Measurements from ENCODE around the gene CLTRN.

DNA sequence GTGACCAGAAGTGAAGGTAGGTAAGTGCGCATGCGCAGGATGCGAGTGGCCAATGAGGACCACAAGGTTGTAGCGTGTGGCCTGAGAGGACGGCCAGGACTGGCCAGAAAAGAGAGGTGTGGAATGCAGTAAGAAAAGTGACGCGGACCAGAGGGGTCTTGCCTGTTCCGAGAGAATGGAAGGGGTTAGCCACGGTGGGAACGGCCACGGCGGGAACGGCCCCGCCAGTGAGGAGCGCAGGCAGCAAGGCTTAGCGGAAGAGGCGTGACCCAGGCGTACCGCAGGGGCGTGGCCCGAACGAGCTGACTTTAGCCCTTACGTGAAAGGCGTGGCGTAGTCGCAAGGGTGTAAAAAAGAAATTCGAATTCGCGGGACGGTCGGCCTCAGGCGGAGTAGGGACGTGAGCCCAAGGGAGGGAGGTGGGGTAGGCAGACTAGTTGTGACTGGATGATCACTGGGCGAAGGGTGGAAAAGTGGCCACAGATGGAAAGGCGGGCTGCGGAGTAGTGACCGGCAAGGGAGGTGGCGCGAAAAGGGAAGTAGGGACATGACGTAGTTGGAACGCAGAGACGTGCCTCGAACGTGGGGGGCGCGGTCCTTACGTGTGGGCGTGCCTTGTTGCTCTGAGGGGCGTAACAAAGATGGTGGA is 10.4 kb upstream of the CLTRN start:
- TF ChIP-seq, protein P1, sequence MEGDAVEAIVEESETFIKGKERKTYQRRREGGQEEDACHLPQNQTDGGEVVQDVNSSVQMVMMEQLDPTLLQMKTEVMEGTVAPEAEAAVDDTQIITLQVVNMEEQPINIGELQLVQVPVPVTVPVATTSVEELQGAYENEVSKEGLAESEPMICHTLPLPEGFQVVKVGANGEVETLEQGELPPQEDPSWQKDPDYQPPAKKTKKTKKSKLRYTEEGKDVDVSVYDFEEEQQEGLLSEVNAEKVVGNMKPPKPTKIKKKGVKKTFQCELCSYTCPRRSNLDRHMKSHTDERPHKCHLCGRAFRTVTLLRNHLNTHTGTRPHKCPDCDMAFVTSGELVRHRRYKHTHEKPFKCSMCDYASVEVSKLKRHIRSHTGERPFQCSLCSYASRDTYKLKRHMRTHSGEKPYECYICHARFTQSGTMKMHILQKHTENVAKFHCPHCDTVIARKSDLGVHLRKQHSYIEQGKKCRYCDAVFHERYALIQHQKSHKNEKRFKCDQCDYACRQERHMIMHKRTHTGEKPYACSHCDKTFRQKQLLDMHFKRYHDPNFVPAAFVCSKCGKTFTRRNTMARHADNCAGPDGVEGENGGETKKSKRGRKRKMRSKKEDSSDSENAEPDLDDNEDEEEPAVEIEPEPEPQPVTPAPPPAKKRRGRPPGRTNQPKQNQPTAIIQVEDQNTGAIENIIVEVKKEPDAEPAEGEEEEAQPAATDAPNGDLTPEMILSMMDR (IDR thresholded peaks at IDR 0.05), result no peak
- no peak for TF ChIP-seq POLR2A (IDR thresholded peaks at IDR 0.05)
